Measurements from ENCODE around the gene RTL5.

The RTL5 gene

DNA sequence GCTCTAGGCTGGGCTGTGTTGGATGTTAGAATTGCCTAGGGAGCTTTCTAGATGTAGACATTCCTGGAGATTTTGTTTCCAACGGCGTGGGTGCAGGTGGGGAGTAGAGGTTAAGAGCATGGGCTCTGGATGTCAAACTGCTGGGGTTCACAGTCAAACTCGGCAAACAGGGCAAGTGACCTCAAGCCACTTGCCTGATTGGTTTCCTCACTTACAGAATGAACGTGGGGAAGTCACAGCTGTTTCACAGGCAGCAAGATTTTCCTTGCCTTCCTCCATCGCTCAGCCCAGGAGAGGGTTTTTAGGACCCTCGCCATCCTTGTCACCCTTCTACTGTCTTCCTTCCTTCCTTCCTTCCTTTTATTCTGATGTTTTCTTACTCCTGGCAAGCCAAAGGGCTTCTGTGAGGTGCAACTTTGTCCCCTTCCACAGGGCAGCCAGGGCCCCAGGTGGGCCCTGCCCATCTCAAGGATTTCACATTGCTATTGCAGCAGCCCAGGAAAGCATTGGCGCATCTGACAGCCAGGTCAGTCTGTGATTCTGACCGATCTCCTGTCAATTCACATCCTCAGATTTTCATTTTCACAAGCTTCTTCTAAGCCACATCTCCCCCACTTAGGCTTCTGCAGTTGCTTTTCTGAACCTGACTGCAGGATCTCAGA, 7.0 kb downstream of the RTL5 start:
- H3K4me3 ChIP-seq (ENCODE audit: low read depth, low read length) = no peak overlapping the region
- TF ChIP-seq MAX (IDR thresholded peaks at IDR 0.05; ENCODE audit: low read depth, low read length) = no peak
- TF ChIP-seq MYC (IDR thresholded peaks at IDR 0.05; ENCODE audit: low read depth, low read length) = no peak
- no peak for TF ChIP-seq POLR2A (IDR thresholded peaks at IDR 0.05; ENCODE audit: extremely low read depth, insufficient read length)
- no peak for TF ChIP-seq CTCF (IDR thresholded peaks at IDR 0.05; ENCODE audit: low read depth, low read length)
- DNase-seq (ENCODE audit: low read depth) = no peak

DNA sequence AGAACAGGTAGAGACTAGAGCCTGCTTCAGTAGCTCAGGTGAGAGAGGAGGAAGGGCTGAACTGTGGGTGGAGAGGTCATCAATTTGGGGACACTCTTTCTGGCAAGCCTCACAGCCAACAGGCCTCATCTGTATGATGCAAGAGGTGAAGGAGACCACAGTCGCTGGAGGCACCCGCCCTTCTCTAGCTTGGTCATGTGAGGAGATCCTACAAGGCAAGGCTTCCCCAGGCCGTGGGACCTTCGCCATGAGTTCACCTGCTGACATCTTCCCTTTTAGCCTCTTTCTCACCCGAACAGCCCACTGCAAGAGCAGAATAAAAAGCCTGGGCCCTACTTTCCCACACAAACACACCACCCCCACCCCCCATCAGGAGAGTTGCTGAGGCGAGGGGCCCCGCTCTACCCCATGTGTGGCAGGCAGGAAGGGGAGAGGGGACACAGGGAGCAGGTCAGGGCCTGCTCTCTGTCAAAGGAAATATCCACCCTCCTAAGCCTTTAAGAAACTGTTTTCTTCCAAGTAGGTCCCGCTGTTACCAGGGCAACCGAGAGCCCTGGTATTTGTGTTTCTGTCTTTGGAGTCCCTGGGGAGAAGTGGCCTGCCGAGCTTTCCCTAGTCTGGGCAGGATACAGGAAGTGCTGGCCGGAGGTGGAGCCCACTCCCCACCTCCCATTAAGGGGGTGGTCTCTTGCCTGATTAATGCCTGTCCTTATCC, 8.1 kb downstream of the RTL5 start:
- no peak overlapping the region for H3K4me3 ChIP-seq (ENCODE audit: low read depth, low read length)
- DNase-seq (ENCODE audit: low read depth) = peak; percentile 80
- no peak for TF ChIP-seq POLR2A (IDR thresholded peaks at IDR 0.05; ENCODE audit: extremely low read depth, insufficient read length)

- no peak for TF ChIP-seq MAX (IDR thresholded peaks at IDR 0.05; ENCODE audit: low read depth, low read length)
- TF ChIP-seq POLR2A (IDR thresholded peaks at IDR 0.05; ENCODE audit: extremely low read depth, insufficient read length) = no peak
- no peak overlapping the region for H3K4me3 ChIP-seq (ENCODE audit: low read depth, low read length)
- no peak for DNase-seq (ENCODE audit: low read depth)
These were observed 8.9 kb downstream of the RTL5 start for GRCh38 chrX:72122621-72123337.

- DNase-seq (ENCODE audit: low read depth) = peak; percentile 84
- no peak overlapping the region for H3K4me3 ChIP-seq (ENCODE audit: low read depth, low read length)
These were observed 10.3 kb downstream of the RTL5 start for GRCh38 chrX:72121383-72121782.

DNA sequence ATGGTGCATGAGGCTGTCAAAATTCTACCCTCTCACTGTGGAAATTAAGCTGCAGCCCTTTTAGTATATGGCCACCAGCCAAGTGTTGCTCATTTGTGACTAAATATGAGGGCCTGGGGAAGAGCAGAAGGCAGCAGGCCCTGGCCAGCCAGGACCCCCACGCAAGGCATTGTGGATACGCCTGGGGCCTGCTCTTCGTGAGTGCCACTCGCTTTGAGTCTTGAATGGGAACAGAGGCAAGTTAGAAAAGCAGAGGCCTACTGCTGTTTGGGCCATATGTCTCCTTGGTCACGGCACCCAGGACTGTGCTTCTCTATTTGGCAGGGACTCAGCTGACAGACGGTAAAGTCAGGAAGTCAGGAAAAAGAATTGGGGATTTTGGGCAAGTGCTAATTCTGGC, 10.9 kb downstream of the RTL5 start:
- no peak for TF ChIP-seq POLR2A (IDR thresholded peaks at IDR 0.05; ENCODE audit: extremely low read depth, insufficient read length)
- TF ChIP-seq CTCF (IDR thresholded peaks at IDR 0.05; ENCODE audit: low read depth, low read length) = no peak
- TF ChIP-seq MYC (IDR thresholded peaks at IDR 0.05; ENCODE audit: low read depth, low read length) = no peak
- TF ChIP-seq MAX (IDR thresholded peaks at IDR 0.05; ENCODE audit: low read depth, low read length) = no peak
- no peak for DNase-seq (ENCODE audit: low read depth)
- no peak overlapping the region for H3K4me3 ChIP-seq (ENCODE audit: low read depth, low read length)

More at GRCh38 chrX:72121383-72121782, 10.3 kb downstream of the RTL5 start:
- TF ChIP-seq MAX (IDR thresholded peaks at IDR 0.05; ENCODE audit: low read depth, low read length) = no peak
- TF ChIP-seq MYC (IDR thresholded peaks at IDR 0.05; ENCODE audit: low read depth, low read length) = no peak
- TF ChIP-seq POLR2A (IDR thresholded peaks at IDR 0.05; ENCODE audit: extremely low read depth, insufficient read length) = no peak
- no peak for TF ChIP-seq CTCF (IDR thresholded peaks at IDR 0.05; ENCODE audit: low read depth, low read length)

DNA sequence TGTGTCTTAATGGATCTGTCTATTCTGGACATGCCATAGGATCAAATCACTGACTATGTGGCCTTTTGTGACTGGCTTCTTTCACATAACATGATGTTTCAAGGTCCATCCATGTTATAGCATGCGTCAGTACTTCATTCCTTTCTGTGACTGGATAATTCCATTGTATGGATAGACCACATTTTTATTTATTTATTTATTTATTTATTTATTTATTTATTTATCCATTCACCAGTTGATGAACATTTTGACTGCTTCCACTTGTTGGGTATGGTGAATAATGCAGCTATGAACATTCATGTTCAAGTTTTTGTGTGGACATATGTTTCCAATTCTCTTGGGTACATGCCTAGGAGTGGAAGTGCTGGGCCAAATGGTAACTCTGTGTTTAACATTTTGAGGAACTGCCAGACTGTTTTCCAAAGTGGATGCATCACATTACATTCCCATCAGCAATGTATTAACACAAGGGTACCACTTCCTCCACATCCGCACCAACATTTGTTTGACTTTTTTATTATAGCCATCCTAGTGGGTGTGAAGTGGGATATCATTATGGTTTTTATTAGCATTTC, 14.0 kb downstream of the RTL5 start:
- TF ChIP-seq MAX (IDR thresholded peaks at IDR 0.05; ENCODE audit: low read depth, low read length) (no peak), MYC (IDR thresholded peaks at IDR 0.05; ENCODE audit: low read depth, low read length) (no peak), POLR2A (IDR thresholded peaks at IDR 0.05; ENCODE audit: extremely low read depth, insufficient read length) (no peak), CTCF (IDR thresholded peaks at IDR 0.05; ENCODE audit: low read depth, low read length) (no peak)
- DNase-seq (ENCODE audit: low read depth) = no peak
- H3K4me3 ChIP-seq (ENCODE audit: low read depth, low read length) = no peak overlapping the region

All from NB4 (cell line).